Left lung (tissue), 10 donors: Measurements from ENCODE around the gene USP21. TPM values are rescaled to one million over a fixed set of nuclear protein-coding genes. Genes with fewer than 3 reads are reported as not detected.

Source experiments
- ATAC-seq: fragments of 200-7000 bp; cut with Tn5 transposase; one replicate; pipeline ENCODE4 v1.9.1; 2020; ENCODE audit warnings: moderate library complexity
- DNase-seq, 4 donors: peaks; one replicate each; pipeline ENCODE4 v3.0.0-alpha.2; 2013 to 2020
- H3K27ac ChIP-seq, 2 donors: fragments of 200-600 bp; sonication (generic) in 1 of 2; one replicate each; pipeline versions ENCODE4 v1.5.0 to v1.8.0; 2020 to 2021
- H3K27me3 ChIP-seq, 2 donors: fragments of 200-600 bp; sonication (generic) in 1 of 2; one replicate each; pipeline versions ENCODE4 v1.5.0 to v1.8.0; 2020 to 2021
- H3K36me3 ChIP-seq, 2 donors: fragments of 200-600 bp; sonication (generic) in 1 of 2; one replicate each; pipeline versions ENCODE4 v1.5.0 to v1.8.0; 2020 to 2021
- H3K4me1 ChIP-seq, 2 donors: fragments of 200-600 bp; one replicate each; pipeline ENCODE4 v1.8.0; 2021
- H3K4me3 ChIP-seq, 2 donors: fragments of 200-600 bp; sonication (generic) in 1 of 2; one replicate each; pipeline versions ENCODE4 v1.5.0 to v1.8.0; 2020 to 2021; ENCODE audit warnings: mild to moderate bottlenecking in 1 of 2
- H3K9me3 ChIP-seq, 2 donors: fragments of 200-600 bp; sonication (generic) in 1 of 2; one replicate each; pipeline versions ENCODE4 v1.5.0 to v1.8.0; 2020 to 2021
- intact Hi-C, 2 donors: fragments of 100-400 bp; cut with DNase I; formaldehyde crosslinking; loops; one replicate each; pipeline versions ENCODE4 v1.11.2 to v1.14.2; 2022
- polyA plus RNA-seq, 6 donors: library from polyadenylated mRNA; unstranded; fragments of 120-200 nt; gene quantifications; one replicate each; pipeline ENCODE4 v1.2.1, GENCODE V29; 2013; ENCODE audit not compliant: insufficient read length in 6 of 6
- total RNA-seq, 2 donors: library from RNA; stranded (reverse); fragmentation: NEBNext Ultra II Directional; extraction: Animal tissue kit (Norgen Biotek cat#: 25700); gene quantifications; one replicate each; pipeline ENCODE4 v1.2.1, GENCODE V29; 2021
- TF ChIP-seq, protein P1 (sequence below), 2 donors: fragments of 200-600 bp; sonication (generic) in 1 of 2; IDR thresholded peaks; one replicate each; pipeline versions ENCODE4 v1.5.0 to v1.8.0; 2021; ENCODE audit warnings: antibody characterized with exemption in 2 of 2
- donor health status: DM: no; HTN: yes; CAD: no.
- donor health status: DM: no; HTN: no; CAD: no.

USP21 gene
- total and polyA plus RNA-seq, 8 donors = 24.1 to 53.3 (median 45.5) TPM

DNA sequence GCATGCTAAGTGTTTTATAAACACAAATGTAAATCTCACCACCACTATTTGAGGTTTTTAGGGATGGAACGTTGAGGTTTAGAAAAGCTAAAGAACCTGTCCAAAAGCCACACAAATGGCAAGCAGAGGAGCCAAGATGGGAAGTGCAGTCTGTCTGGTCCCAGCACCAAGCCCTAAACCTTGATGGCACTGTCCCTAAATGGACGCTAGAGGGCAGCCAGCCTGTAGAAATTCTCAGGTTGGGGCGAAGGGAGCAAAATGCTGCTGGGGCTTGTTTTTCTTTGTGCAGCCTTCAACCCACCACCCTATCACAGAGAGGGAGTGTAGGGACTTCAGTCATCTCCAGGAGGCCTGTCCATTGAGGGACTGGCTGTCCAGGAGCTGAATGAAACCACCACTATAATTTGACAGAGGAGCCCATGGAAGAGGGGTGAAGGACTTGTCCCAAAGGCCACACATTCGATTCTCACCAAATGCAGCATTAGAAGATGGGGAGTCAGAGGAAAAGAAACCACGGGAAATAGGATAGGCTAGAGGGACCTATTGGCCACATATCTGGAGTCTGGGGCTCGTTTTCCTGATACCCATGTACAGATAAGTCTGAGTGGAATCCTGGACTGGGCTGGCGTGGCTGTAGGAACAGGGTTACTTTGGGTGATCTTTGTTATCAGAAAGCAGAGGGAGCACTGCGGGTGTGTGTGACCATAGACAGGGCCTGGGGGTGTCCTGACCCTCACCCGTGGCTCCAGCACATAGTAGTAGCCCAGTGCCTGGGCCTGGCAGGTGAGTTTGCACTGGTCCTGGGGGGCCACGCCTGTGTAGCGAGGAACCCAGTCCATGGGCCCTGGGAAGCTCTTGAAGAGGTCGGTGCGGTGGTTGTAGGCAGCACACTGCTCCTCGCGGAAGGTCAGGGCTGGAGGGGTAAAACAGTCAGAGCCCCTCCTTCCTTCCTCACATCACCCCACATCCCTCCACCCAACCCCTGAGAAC, 33.5 kb downstream of the USP21 start:
- no peak overlapping the region for H3K27ac ChIP-seq
- intact Hi-C loops = no loop called here

DNA sequence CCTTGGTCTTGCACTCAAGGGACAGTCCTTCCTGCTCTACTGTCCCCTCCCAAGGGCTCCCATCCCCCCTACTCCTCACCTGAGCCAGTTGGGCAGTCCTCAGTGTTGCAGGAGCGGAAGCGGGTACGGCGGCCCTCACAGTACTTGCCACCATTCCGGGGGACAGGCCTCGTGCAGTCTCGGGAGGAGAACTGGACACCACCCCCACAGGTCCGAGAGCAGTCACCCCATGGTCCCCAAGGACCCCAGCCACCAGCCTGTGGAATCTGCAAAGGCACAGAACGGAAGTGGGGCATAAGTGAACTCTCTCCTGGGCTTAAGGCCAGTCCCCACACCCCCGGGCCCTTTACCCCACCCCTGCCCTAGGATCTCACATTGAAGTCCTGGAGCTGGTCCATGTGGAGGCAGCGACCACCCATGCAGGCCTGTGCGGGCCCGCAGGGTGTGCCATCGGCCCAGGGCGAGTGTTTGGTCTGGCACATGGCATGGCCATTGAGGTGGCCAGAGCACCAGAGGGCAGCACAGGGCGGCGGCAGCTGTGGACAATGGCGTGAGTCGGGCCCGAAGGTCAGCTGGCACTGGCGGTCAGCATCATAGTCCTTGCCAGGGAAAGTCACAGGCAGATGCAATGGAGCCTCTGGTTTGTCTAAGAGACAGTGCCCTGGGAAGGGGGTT, 34.4 kb downstream of the USP21 start:
- Histone ChIP-seq H3K9me3 (no peaks in the 10 kb centered on the region), H3K4me3 (no peak overlapping the region), H3K4me1 (peaks cover 3 to 42% of the 10 kb centered on the region in 2 donors), H3K36me3 (peaks cover 0 to 14% of the 10 kb centered on the region in 2 donors), H3K27ac (no peak overlapping the region), H3K27me3 (peaks cover 0 to 4% of the 10 kb centered on the region in 2 donors)
- intact Hi-C loops = no loop called here
- DNase-seq (no peak), ATAC-seq (no peak)
- TF ChIP-seq, protein P1, sequence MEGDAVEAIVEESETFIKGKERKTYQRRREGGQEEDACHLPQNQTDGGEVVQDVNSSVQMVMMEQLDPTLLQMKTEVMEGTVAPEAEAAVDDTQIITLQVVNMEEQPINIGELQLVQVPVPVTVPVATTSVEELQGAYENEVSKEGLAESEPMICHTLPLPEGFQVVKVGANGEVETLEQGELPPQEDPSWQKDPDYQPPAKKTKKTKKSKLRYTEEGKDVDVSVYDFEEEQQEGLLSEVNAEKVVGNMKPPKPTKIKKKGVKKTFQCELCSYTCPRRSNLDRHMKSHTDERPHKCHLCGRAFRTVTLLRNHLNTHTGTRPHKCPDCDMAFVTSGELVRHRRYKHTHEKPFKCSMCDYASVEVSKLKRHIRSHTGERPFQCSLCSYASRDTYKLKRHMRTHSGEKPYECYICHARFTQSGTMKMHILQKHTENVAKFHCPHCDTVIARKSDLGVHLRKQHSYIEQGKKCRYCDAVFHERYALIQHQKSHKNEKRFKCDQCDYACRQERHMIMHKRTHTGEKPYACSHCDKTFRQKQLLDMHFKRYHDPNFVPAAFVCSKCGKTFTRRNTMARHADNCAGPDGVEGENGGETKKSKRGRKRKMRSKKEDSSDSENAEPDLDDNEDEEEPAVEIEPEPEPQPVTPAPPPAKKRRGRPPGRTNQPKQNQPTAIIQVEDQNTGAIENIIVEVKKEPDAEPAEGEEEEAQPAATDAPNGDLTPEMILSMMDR (IDR thresholded peaks at IDR 0.05) = no peak

More for the DNA sequence above, 33.5 kb downstream of the USP21 start:
- ATAC-seq (peak; percentile 81), DNase-seq (peak in 3 of 4 donors; percentile 49 to 67 (median 58))
- Histone ChIP-seq H3K9me3 (no peaks in the 10 kb centered on the region), H3K27me3 (peaks cover 0 to 4% of the 10 kb centered on the region in 2 donors), H3K4me3 (no peak overlapping the region), H3K36me3 (peaks cover 0 to 14% of the 10 kb centered on the region in 2 donors), H3K4me1 (peaks cover 3 to 46% of the 10 kb centered on the region in 2 donors)
- TF ChIP-seq, protein P1 (IDR thresholded peaks at IDR 0.05) = peak; percentile 79 to 90

- H3K27me3 ChIP-seq = peaks cover 0 to 4% of the 10 kb centered on the region in 2 donors
- peaks cover 7 to 51% of the 10 kb centered on the region in 2 donors for H3K4me1 ChIP-seq
- peaks cover 0 to 14% of the 10 kb centered on the region in 2 donors for H3K36me3 ChIP-seq
- H3K9me3 ChIP-seq = no peaks in the 10 kb centered on the region
- ATAC-seq (no peak), DNase-seq (peak in 1 of 4 donors; percentile 34)
- TF ChIP-seq, protein P1 (IDR thresholded peaks at IDR 0.05) = no peak
- intact Hi-C loops = no loop called here
- peak overlapping the region in 1 of 2 donors; percentile 23 for H3K27ac ChIP-seq
- H3K4me3 ChIP-seq = peak overlapping the region in 1 of 2 donors; percentile 30
Measured at GRCh38 chr1:161195171-161195570, 35.9 kb downstream of the USP21 start.

DNA sequence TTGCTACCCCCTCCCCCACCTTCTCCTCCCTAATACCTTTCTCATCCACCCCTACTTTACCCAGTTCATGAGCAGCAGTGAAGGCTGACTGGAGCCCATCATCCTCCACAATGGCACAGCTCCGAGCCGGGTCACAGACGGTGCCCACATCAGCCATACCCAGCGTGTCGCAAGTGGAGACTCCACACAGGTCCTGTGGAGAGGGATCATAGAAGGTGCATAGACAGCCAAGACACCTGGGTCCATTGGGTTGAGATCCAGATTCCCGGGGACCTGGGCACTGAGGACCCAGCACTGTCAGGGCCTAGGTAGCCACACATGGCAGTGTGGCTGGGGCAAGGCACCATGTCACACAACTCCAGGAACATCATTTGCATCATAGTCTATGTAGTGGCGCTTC, 36.8 kb downstream of the USP21 start:
- no peak for ATAC-seq
- Histone ChIP-seq H3K9me3 (no peaks in the 10 kb centered on the region), H3K27ac (peak overlapping the region in 1 of 2 donors; percentile 75), H3K36me3 (peaks cover 0 to 8% of the 10 kb centered on the region in 2 donors), H3K4me1 (peaks cover 12 to 61% of the 10 kb centered on the region in 2 donors), H3K27me3 (peaks cover 0 to 1% of the 10 kb centered on the region in 2 donors), H3K4me3 (peak overlapping the region in 1 of 2 donors; percentile 30)
- intact Hi-C loops = no loop called here
- TF ChIP-seq, protein P1 (IDR thresholded peaks at IDR 0.05) = no peak
- DNase-seq = no peak
